Measurements from ENCODE around the gene ACOX3. TPM values are rescaled to one million over a fixed set of nuclear protein-coding genes. Genes with fewer than 3 reads are reported as not detected.

Gene ACOX3
- polyA plus RNA-seq, 1 donor (not counting 4 experiments of a cell fraction or from before 2014, with no cell fraction given) = 6.7 TPM

- no peaks in the 10 kb centered on the region for H3K9me1 ChIP-seq (ENCODE audit: control insufficient read depth, extremely low read depth, insufficient read depth, low read length)
- FAIRE-seq (no peak), DNase-seq (ENCODE audit: low read depth, low spot score) (no peak)
- no peaks in the 10 kb centered on the region for H4K20me1 ChIP-seq (ENCODE audit: control insufficient read depth, extremely low read depth, insufficient read depth, low read length)
- H3K4me1 ChIP-seq (ENCODE audit: control insufficient read depth, extremely low read depth, insufficient read depth, low read length) = no peaks in the 10 kb centered on the region
- H3K79me2 ChIP-seq (ENCODE audit: control insufficient read depth, insufficient read depth, low read length) = no peaks in the 10 kb centered on the region
- dilution Hi-C loops (cut with MboI; ENCODE audit: extremely low pct_ligation_motif_present, low sequenced_read_pairs) = no loop called here
- H3K27me3 ChIP-seq (ENCODE audit: control insufficient read depth, extremely low read depth, insufficient read depth, low read length) = no peaks in the 10 kb centered on the region
- H3K9me3 ChIP-seq (ENCODE audit: control insufficient read depth, low read depth, low read length) = no peaks in the 10 kb centered on the region
- no peak overlapping the region for H3K4me3 ChIP-seq (ENCODE audit: control insufficient read depth in 2 of 3, extremely low read depth in 1 of 3, insufficient read depth in 2 of 3, low read depth in 1 of 3, low read length in 3 of 3)
- H3K4me2 ChIP-seq (ENCODE audit: control insufficient read depth, extremely low read depth, insufficient read depth, low read depth, low read length) = no peak overlapping the region
- no peak for TF ChIP-seq CTCF (optimal IDR thresholded peaks at IDR 0.05 in 1 of 3, IDR thresholded peaks at IDR 0.05 in 1 of 3, conservative IDR thresholded peaks at IDR 0.05 in 1 of 3; ENCODE audit: extremely low read depth in 1 of 3, insufficient read depth in 2 of 3, low read length in 3 of 3)
- TF ChIP-seq EZH2 (IDR thresholded peaks at IDR 0.05; ENCODE audit: low read length) = no peak
- H2AFZ ChIP-seq (ENCODE audit: control insufficient read depth, low read length) = no peak overlapping the region
- no peak overlapping the region for H3K9ac ChIP-seq (ENCODE audit: control insufficient read depth, extremely low read depth, insufficient read depth, low read length)
- no peak overlapping the region for H3K27ac ChIP-seq (ENCODE audit: control insufficient read depth, insufficient read depth, low read length)
- no peaks in the 10 kb centered on the region for H3K36me3 ChIP-seq (ENCODE audit: control insufficient read depth in 2 of 2, extremely low read depth in 1 of 2, insufficient read depth in 2 of 2, low read length in 2 of 2)
Measured at GRCh38 chr4:8345946-8346814, 94.3 kb downstream of the ACOX3 start.

- H3K27ac ChIP-seq (ENCODE audit: control insufficient read depth, insufficient read depth, low read length) = no peak overlapping the region
- no peak overlapping the region for H3K4me2 ChIP-seq (ENCODE audit: control insufficient read depth, extremely low read depth, insufficient read depth, low read depth, low read length)
- no peak overlapping the region for H3K9ac ChIP-seq (ENCODE audit: control insufficient read depth, extremely low read depth, insufficient read depth, low read length)
- H3K4me3 ChIP-seq (ENCODE audit: control insufficient read depth in 2 of 3, extremely low read depth in 1 of 3, insufficient read depth in 2 of 3, low read depth in 1 of 3, low read length in 3 of 3) = no peak overlapping the region
- H3K9me3 ChIP-seq (ENCODE audit: control insufficient read depth, low read depth, low read length) = no peaks in the 10 kb centered on the region
- H3K4me1 ChIP-seq (ENCODE audit: control insufficient read depth, extremely low read depth, insufficient read depth, low read length) = no peaks in the 10 kb centered on the region
- H2AFZ ChIP-seq (ENCODE audit: control insufficient read depth, low read length) = no peak overlapping the region
- H3K27me3 ChIP-seq (ENCODE audit: control insufficient read depth, extremely low read depth, insufficient read depth, low read length) = no peaks in the 10 kb centered on the region
- H3K79me2 ChIP-seq (ENCODE audit: control insufficient read depth, insufficient read depth, low read length) = no peaks in the 10 kb centered on the region
- no peaks in the 10 kb centered on the region for H3K9me1 ChIP-seq (ENCODE audit: control insufficient read depth, extremely low read depth, insufficient read depth, low read length)
- no peak for TF ChIP-seq EZH2 (IDR thresholded peaks at IDR 0.05; ENCODE audit: low read length)
- no peak for TF ChIP-seq CTCF (optimal IDR thresholded peaks at IDR 0.05 in 1 of 3, IDR thresholded peaks at IDR 0.05 in 1 of 3, conservative IDR thresholded peaks at IDR 0.05 in 1 of 3; ENCODE audit: extremely low read depth in 1 of 3, insufficient read depth in 2 of 3, low read length in 3 of 3)
- H3K36me3 ChIP-seq (ENCODE audit: control insufficient read depth in 2 of 2, extremely low read depth in 1 of 2, insufficient read depth in 2 of 2, low read length in 2 of 2) = no peaks in the 10 kb centered on the region
- no peak for DNase-seq (ENCODE audit: low read depth, low spot score)
- dilution Hi-C loops (cut with MboI; ENCODE audit: extremely low pct_ligation_motif_present, low sequenced_read_pairs) = no loop called here
- no peaks in the 10 kb centered on the region for H4K20me1 ChIP-seq (ENCODE audit: control insufficient read depth, extremely low read depth, insufficient read depth, low read length)
- FAIRE-seq = no peak
Measured at GRCh38 chr4:8345053-8345945, 95.2 kb downstream of the ACOX3 start.

Measured in keratinocyte (primary cell).